SK-N-SH treated with all-trans-retinoic acid at 6 μM for 48 hours (cell line): ENCODE measurements around the gene RSF1.

Experiments
- ATAC-seq: fragments of 200-7000 bp; cut with Tn5 transposase; 3 replicates; pipeline ENCODE4 v1.9.1; 2020; ENCODE audit warnings: mild to moderate bottlenecking, moderate library complexity
- ARNTL ChIP-seq: fragments of 450-650 bp; formaldehyde crosslinking; IDR thresholded peaks from 2 replicates; pipeline ENCODE4 v1.5.0; 2020; ENCODE audit warnings: low read depth, mild to moderate bottlenecking, moderate library complexity, borderline replicate concordance
- BACH2 ChIP-seq: fragments of 250-450 bp; sonication (Bioruptor Pico); IDR thresholded peaks from 2 replicates; pipeline ENCODE4 v1.9.0; 2021; ENCODE audit warnings: mild to moderate bottlenecking, borderline replicate concordance
- CSDC2 ChIP-seq: fragments of 250-450 bp; sonication (Bioruptor Pico); IDR thresholded peaks from 2 replicates; pipeline ENCODE4 v1.5.0; 2020; ENCODE audit warnings: mild to moderate bottlenecking, moderate library complexity
- ESRRG ChIP-seq: fragments of 250-450 bp; sonication (Bioruptor Pico); IDR thresholded peaks from 2 replicates; pipeline ENCODE4 v1.6.1; 2021; ENCODE audit warnings: mild to moderate bottlenecking
- GLIS3 ChIP-seq: fragments of 250-450 bp; sonication (Bioruptor Pico); IDR thresholded peaks from 2 replicates; pipeline ENCODE4 v1.5.0; 2020; ENCODE audit warnings: mild to moderate bottlenecking, moderate library complexity
- ISL1 ChIP-seq: fragments of 250-450 bp; sonication (Bioruptor Pico); IDR thresholded peaks from 2 replicates; pipeline ENCODE4 v2.1.2; 2022; ENCODE audit warnings: mild to moderate bottlenecking, moderate library complexity
- OSR1 ChIP-seq: fragments of 250-450 bp; sonication (Bioruptor Pico); IDR thresholded peaks from 2 replicates; pipeline ENCODE4 v1.8.0; 2022; ENCODE audit warnings: moderate library complexity, mild to moderate bottlenecking, inconsistent platforms
- PPARA ChIP-seq: fragments of 250-450 bp; sonication (Bioruptor Pico); IDR thresholded peaks from 2 replicates; pipeline ENCODE4 v1.5.0; 2020; ENCODE audit warnings: mild to moderate bottlenecking, borderline replicate concordance
- RARB ChIP-seq: fragments of 250-450 bp; sonication (Bioruptor Pico); IDR thresholded peaks from 2 replicates; pipeline ENCODE4 v1.8.0; 2021; ENCODE audit warnings: mild to moderate bottlenecking, moderate library complexity
- SNAI2 ChIP-seq: fragments of 250-450 bp; sonication (Bioruptor Pico); IDR thresholded peaks from 2 replicates; pipeline ENCODE4 v1.5.0; 2020; ENCODE audit warnings: mild to moderate bottlenecking, moderate library complexity
- TOX ChIP-seq: fragments of 250-450 bp; sonication (Bioruptor Pico); IDR thresholded peaks from 2 replicates; pipeline ENCODE4 v1.8.0; 2021; ENCODE audit warnings: mild to moderate bottlenecking, moderate library complexity, borderline replicate concordance
- ZC3H10 ChIP-seq: fragments of 250-450 bp; sonication (Bioruptor Pico); IDR thresholded peaks from 2 replicates; pipeline ENCODE4 v1.5.1; 2021; ENCODE audit warnings: mild to moderate bottlenecking, moderate library complexity
- ZFP3 ChIP-seq: fragments of 250-450 bp; sonication (Bioruptor Pico); IDR thresholded peaks from 2 replicates; pipeline ENCODE4 v1.5.0; 2020; ENCODE audit warnings: mild to moderate bottlenecking, moderate library complexity
- ZFP30 ChIP-seq: fragments of 450-650 bp; formaldehyde crosslinking; IDR thresholded peaks from 2 replicates; pipeline ENCODE4 v1.5.0; 2022; ENCODE audit warnings: mild to moderate bottlenecking, moderate library complexity
- ZNF565 ChIP-seq: fragments of 450-650 bp; formaldehyde crosslinking; conservative IDR thresholded peaks from 2 replicates; pipeline ENCODE4 v1.5.0; 2020; ENCODE audit warnings: low read depth, mild to moderate bottlenecking, moderate library complexity
- ZNF70 ChIP-seq: fragments of 450-650 bp; formaldehyde crosslinking; IDR thresholded peaks from 2 replicates; pipeline ENCODE4 v1.5.0; 2020; ENCODE audit warnings: mild to moderate bottlenecking, moderate library complexity
- ZNF8 ChIP-seq: fragments of 450-650 bp; formaldehyde crosslinking; IDR thresholded peaks from 2 replicates; pipeline ENCODE4 v1.5.0; 2020; ENCODE audit warnings: mild to moderate bottlenecking, moderate library complexity
- TF ChIP-seq, protein P1 (sequence below): fragments of 250-450 bp; sonication (Bioruptor Pico); IDR thresholded peaks from 2 replicates; pipeline ENCODE4 v1.5.1; 2020; ENCODE audit warnings: low read depth, mild to moderate bottlenecking, moderate library complexity
- TF ChIP-seq, protein P2 (sequence below): fragments of 250-450 bp; sonication (Bioruptor Pico); IDR thresholded peaks from 2 replicates; pipeline ENCODE4 v1.8.0; 2020; ENCODE audit warnings: mild to moderate bottlenecking, moderate library complexity, borderline replicate concordance
- TF ChIP-seq, protein P3 (sequence below): fragments of 250-450 bp; sonication (Bioruptor Pico); IDR thresholded peaks from 2 replicates; pipeline ENCODE4 v1.5.1; 2021; ENCODE audit warnings: mild to moderate bottlenecking, moderate library complexity
- TF ChIP-seq, protein P4 (sequence below): fragments of 250-450 bp; sonication (Bioruptor Pico); IDR thresholded peaks from 2 replicates; pipeline ENCODE4 v1.8.0; 2021; ENCODE audit warnings: low read depth, mild to moderate bottlenecking, moderate library complexity, borderline replicate concordance
- TF ChIP-seq, protein P5 (sequence below): fragments of 250-450 bp; sonication (Bioruptor Pico); IDR thresholded peaks from 2 replicates; pipeline ENCODE4 v1.5.0; 2020; ENCODE audit warnings: mild to moderate bottlenecking, moderate library complexity

Gene RSF1

DNA sequence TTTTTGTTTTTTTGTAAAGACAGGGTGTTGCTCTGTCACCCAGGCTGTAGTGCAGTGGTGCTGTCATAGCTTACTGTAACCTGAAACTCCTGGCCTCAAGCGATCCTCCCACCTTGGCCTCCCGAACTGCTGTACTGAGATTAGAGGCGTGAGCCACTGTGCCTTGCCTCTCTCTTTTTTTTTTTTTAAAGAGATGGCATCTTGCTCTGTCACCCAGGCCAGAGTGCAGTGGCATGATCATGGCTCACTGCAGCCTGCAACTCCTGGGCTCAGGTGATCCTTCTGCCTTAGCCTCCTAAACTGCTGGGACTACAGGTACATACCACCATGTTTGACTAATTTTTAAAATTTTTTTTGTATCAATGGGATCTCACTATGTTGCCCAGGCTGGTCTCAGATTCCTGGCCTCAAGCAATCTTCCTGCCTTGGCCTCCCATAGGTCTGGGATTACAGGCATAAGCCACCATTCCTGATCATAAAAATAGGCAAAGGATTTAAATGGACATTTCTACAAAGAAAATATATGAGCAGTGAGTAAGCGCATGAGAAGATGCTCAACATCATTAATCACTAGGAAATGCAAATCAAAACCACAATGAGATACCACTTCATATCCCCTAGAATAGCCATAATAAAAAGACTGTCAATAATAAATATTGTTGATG, 165.6 kb downstream of the RSF1 start:
- no peak for ATAC-seq
- no peak for TF ChIP-seq ZNF70 (CRISPR knock-in tag)
- TF ChIP-seq, protein P1, sequence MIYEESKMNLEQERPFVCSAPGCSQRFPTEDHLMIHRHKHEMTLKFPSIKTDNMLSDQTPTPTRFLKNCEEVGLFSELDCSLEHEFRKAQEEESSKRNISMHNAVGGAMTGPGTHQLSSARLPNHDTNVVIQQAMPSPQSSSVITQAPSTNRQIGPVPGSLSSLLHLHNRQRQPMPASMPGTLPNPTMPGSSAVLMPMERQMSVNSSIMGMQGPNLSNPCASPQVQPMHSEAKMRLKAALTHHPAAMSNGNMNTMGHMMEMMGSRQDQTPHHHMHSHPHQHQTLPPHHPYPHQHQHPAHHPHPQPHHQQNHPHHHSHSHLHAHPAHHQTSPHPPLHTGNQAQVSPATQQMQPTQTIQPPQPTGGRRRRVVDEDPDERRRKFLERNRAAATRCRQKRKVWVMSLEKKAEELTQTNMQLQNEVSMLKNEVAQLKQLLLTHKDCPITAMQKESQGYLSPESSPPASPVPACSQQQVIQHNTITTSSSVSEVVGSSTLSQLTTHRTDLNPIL (CRISPR knock-in tag): no peak
- TF ChIP-seq OSR1 (CRISPR knock-in tag): no peak
- TF ChIP-seq ARNTL (CRISPR knock-in tag): no peak
- no peak for TF ChIP-seq SNAI2 (CRISPR knock-in tag)
- TF ChIP-seq ESRRG: no peak
- TF ChIP-seq ZFP3 (CRISPR knock-in tag): no peak
- TF ChIP-seq RARB: no peak
- no peak for TF ChIP-seq PPARA
- no peak for TF ChIP-seq ISL1 (CRISPR knock-in tag)
- TF ChIP-seq ZFP30 (CRISPR knock-in tag): no peak
- no peak for TF ChIP-seq ZNF565
- TF ChIP-seq CSDC2 (CRISPR knock-in tag): no peak
- TF ChIP-seq ZC3H10 (CRISPR knock-in tag): no peak
- TF ChIP-seq, protein P2, sequence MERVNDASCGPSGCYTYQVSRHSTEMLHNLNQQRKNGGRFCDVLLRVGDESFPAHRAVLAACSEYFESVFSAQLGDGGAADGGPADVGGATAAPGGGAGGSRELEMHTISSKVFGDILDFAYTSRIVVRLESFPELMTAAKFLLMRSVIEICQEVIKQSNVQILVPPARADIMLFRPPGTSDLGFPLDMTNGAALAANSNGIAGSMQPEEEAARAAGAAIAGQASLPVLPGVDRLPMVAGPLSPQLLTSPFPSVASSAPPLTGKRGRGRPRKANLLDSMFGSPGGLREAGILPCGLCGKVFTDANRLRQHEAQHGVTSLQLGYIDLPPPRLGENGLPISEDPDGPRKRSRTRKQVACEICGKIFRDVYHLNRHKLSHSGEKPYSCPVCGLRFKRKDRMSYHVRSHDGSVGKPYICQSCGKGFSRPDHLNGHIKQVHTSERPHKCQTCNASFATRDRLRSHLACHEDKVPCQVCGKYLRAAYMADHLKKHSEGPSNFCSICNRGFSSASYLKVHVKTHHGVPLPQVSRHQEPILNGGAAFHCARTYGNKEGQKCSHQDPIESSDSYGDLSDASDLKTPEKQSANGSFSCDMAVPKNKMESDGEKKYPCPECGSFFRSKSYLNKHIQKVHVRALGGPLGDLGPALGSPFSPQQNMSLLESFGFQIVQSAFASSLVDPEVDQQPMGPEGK: no peak
- TF ChIP-seq, protein P3, sequence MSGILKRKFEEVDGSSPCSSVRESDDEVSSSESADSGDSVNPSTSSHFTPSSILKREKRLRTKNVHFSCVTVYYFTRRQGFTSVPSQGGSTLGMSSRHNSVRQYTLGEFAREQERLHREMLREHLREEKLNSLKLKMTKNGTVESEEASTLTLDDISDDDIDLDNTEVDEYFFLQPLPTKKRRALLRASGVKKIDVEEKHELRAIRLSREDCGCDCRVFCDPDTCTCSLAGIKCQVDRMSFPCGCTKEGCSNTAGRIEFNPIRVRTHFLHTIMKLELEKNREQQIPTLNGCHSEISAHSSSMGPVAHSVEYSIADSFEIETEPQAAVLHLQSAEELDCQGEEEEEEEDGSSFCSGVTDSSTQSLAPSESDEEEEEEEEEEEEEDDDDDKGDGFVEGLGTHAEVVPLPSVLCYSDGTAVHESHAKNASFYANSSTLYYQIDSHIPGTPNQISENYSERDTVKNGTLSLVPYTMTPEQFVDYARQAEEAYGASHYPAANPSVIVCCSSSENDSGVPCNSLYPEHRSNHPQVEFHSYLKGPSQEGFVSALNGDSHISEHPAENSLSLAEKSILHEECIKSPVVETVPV: no peak
- TF ChIP-seq, protein P4, sequence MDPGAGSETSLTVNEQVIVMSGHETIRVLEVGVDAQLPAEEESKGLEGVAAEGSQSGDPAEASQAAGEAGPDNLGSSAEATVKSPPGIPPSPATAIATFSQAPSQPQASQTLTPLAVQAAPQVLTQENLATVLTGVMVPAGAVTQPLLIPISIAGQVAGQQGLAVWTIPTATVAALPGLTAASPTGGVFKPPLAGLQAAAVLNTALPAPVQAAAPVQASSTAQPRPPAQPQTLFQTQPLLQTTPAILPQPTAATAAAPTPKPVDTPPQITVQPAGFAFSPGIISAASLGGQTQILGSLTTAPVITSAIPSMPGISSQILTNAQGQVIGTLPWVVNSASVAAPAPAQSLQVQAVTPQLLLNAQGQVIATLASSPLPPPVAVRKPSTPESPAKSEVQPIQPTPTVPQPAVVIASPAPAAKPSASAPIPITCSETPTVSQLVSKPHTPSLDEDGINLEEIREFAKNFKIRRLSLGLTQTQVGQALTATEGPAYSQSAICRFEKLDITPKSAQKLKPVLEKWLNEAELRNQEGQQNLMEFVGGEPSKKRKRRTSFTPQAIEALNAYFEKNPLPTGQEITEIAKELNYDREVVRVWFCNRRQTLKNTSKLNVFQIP: no peak

DNA sequence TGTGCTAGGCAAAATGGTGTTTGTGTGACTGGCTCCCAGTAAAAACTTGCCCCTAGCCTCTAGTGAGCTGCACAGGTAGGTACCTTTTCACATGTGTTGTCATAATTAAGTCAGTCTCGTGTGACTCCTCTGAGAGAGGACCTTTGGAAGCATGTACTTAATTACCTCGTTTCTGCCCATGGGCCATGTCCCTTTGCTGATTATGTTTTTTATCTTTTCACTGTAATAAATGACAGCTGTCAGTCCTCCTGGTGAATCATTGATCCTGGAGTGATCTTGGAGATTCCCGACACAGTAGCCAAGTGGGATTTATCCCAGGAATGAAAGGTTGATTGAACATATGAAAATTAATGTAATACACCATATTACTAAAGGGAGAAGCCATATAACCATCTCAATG, 170.4 kb downstream of the RSF1 start:
- no peak for ATAC-seq

More for the DNA sequence above, 170.4 kb downstream of the RSF1 start:
- TF ChIP-seq RARB: no peak
- no peak for TF ChIP-seq PPARA
- TF ChIP-seq SNAI2 (CRISPR knock-in tag): no peak
- TF ChIP-seq, protein P1 (CRISPR knock-in tag): no peak
- no peak for TF ChIP-seq OSR1 (CRISPR knock-in tag)
- TF ChIP-seq ZNF8 (CRISPR knock-in tag): no peak
- TF ChIP-seq ZFP30 (CRISPR knock-in tag): no peak
- no peak for TF ChIP-seq ESRRG
- no peak for TF ChIP-seq BACH2 (CRISPR knock-in tag)
- no peak for TF ChIP-seq ZNF70 (CRISPR knock-in tag)
- TF ChIP-seq TOX (CRISPR knock-in tag): no peak
- TF ChIP-seq ARNTL (CRISPR knock-in tag): no peak
- no peak for TF ChIP-seq ZFP3 (CRISPR knock-in tag)
- TF ChIP-seq, protein P5, sequence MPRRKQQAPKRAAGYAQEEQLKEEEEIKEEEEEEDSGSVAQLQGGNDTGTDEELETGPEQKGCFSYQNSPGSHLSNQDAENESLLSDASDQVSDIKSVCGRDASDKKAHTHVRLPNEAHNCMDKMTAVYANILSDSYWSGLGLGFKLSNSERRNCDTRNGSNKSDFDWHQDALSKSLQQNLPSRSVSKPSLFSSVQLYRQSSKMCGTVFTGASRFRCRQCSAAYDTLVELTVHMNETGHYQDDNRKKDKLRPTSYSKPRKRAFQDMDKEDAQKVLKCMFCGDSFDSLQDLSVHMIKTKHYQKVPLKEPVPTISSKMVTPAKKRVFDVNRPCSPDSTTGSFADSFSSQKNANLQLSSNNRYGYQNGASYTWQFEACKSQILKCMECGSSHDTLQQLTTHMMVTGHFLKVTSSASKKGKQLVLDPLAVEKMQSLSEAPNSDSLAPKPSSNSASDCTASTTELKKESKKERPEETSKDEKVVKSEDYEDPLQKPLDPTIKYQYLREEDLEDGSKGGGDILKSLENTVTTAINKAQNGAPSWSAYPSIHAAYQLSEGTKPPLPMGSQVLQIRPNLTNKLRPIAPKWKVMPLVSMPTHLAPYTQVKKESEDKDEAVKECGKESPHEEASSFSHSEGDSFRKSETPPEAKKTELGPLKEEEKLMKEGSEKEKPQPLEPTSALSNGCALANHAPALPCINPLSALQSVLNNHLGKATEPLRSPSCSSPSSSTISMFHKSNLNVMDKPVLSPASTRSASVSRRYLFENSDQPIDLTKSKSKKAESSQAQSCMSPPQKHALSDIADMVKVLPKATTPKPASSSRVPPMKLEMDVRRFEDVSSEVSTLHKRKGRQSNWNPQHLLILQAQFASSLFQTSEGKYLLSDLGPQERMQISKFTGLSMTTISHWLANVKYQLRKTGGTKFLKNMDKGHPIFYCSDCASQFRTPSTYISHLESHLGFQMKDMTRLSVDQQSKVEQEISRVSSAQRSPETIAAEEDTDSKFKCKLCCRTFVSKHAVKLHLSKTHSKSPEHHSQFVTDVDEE (CRISPR knock-in tag): no peak
- TF ChIP-seq, protein P4: no peak
- TF ChIP-seq, protein P3: no peak
- no peak for TF ChIP-seq GLIS3 (CRISPR knock-in tag)
